Measurements from ENCODE around the gene MRPL44. TPM values are rescaled to one million over a fixed set of nuclear protein-coding genes. Genes with fewer than 3 reads are reported as not detected.

Gene MRPL44
- total and polyA plus RNA-seq, 2 of the 8 experiments (the other 6 are each of a cell fraction or from before 2014, with no cell fraction given) = 32.0 to 53.2 TPM

GRCh38 chr2:223969856-223970255, 12.6 kb downstream of the MRPL44 start:
- no peaks in the 10 kb centered on the region for H3K9me3 ChIP-seq (ENCODE audit: insufficient read depth in 2 of 2, low read depth in 1 of 2, low read length in 1 of 2)
- H3K79me2 ChIP-seq (ENCODE audit: control insufficient read depth in 1 of 2, insufficient read depth in 2 of 2, low read length in 2 of 2) = peaks cover 0 to 4% of the 10 kb centered on the region in 2 experiments; a peak in 1 of 4 replicates
- H3K27me3 ChIP-seq (replicated peaks in 1 of 4; ENCODE audit: control insufficient read depth in 3 of 4, extremely low read depth in 1 of 4, insufficient read depth in 3 of 4, low read length in 3 of 4) = no peaks in the 10 kb centered on the region
- H3K56ac ChIP-seq (replicated peaks; ENCODE audit: insufficient read length, low read depth, low read length) = no peak overlapping the region
- no peak overlapping the region for H2BK120ac ChIP-seq (replicated peaks; ENCODE audit: low read depth, low read length)
- H4K91ac ChIP-seq (replicated peaks; ENCODE audit: insufficient read length, low read length) = no peak overlapping the region
- H3K14ac ChIP-seq (ENCODE audit: insufficient read length) = no peak overlapping the region
- WGBS, 2 experiments (ENCODE audit: extremely low coverage in 1 of 2, insufficient coverage in 1 of 2, insufficient read length in 1 of 2, insufficient replicate concordance in 2 of 2, low coverage in 1 of 2, low lambda C conversion rate in 2 of 2, missing lambda C conversion rate in 1 of 2) = 79% methylated on average over 1 of the region's 1 CpG; no CpG with 5 or more reads in 1 of the 2 experiments
- no peak overlapping the region for H2AK5ac ChIP-seq (ENCODE audit: low read depth, low read length)
- H3K4me1 ChIP-seq (replicated peaks in 1 of 4; ENCODE audit: control insufficient read depth in 3 of 4, insufficient read depth in 4 of 4, low read length in 3 of 4) = no peaks in the 10 kb centered on the region
- H3K9ac ChIP-seq (replicated peaks in 1 of 4; ENCODE audit: extremely low read depth in 1 of 4, low read depth in 3 of 4, low read length in 3 of 4) = no peak overlapping the region
- H2BK15ac ChIP-seq (ENCODE audit: low read length) = no peak overlapping the region
- no peak overlapping the region for H2AFZ ChIP-seq (ENCODE audit: low read length)
- no peak overlapping the region for H3K18ac ChIP-seq (ENCODE audit: extremely low read depth, low read length)
- DNase-seq (ENCODE audit: low read depth in 1 of 2, low spot score in 2 of 2) (no peak), FAIRE-seq (no peak)
- H4K8ac ChIP-seq (ENCODE audit: extremely low read depth, insufficient read depth, low read length) = no peak overlapping the region
- H4K5ac ChIP-seq (ENCODE audit: insufficient read length, low read depth, low read length) = no peak overlapping the region
- no peak overlapping the region for H3K23ac ChIP-seq (ENCODE audit: insufficient read length)
- no peak for TF ChIP-seq MAFK (IDR thresholded peaks at IDR 0.05; ENCODE audit: low read depth, low read length)
- TF ChIP-seq POU5F1 (IDR thresholded peaks at IDR 0.05; ENCODE audit: low read depth, low read length) = no peak
- no peak for TF ChIP-seq CTBP2 (IDR thresholded peaks at IDR 0.05; ENCODE audit: borderline replicate concordance, insufficient read depth, insufficient read length, low read length)
- ChIA-PET POLR2A (ENCODE audit: partially characterized antibody) (interaction anchor here (0.8 to 2.0 kb wide), 6 partner anchors 9 to 317 kb away, joined by 3 to 18 read pairs (median 4); no protein-coding TSS in a partner anchor), CTCF (ENCODE audit: partially characterized antibody) (interaction anchor here (0.6 to 18.2 kb wide), 51 partner anchors 9 to 1018 kb away, joined by 3 to 282 read pairs (median 5); partner anchors contain the start of gene MRPL44)
- H3K36me3 ChIP-seq (ENCODE audit: control insufficient read depth in 2 of 4, insufficient read depth in 4 of 4, low read length in 3 of 4) = peaks cover 0 to 30% (median 9%) of the 10 kb centered on the region in 4 experiments; a peak in 6 of 8 replicates
- H2BK5ac ChIP-seq (ENCODE audit: low read depth, low read length) = no peak overlapping the region
- no peaks in the 10 kb centered on the region for H3K23me2 ChIP-seq (ENCODE audit: low read depth, low read length)
- H3K4ac ChIP-seq (replicated peaks; ENCODE audit: insufficient read length, low read depth, low read length) = no peak overlapping the region
- H3K4me3 ChIP-seq (ENCODE audit: extremely low read depth in 1 of 4, insufficient read depth in 2 of 4, low read depth in 3 of 4, low read length in 4 of 4) = no peak overlapping the region
- H2BK20ac ChIP-seq (ENCODE audit: low read length) = no peak overlapping the region
- no peaks in the 10 kb centered on the region for H4K20me1 ChIP-seq (replicated peaks in 1 of 2; ENCODE audit: control insufficient read depth in 1 of 2, insufficient read depth in 2 of 2, low read length in 2 of 2)
- H3K4me2 ChIP-seq (ENCODE audit: insufficient read depth in 1 of 2, low read depth in 2 of 2, low read length in 2 of 2) = no peak overlapping the region
- H3K27ac ChIP-seq (ENCODE audit: low read depth, low read length) = no peak overlapping the region
- H2BK12ac ChIP-seq (ENCODE audit: low read depth, low read length) = no peak overlapping the region
- no peaks in the 10 kb centered on the region for H3K79me1 ChIP-seq (ENCODE audit: low read depth, low read length)

All from H1 (cell line).